GM10266 (cell line): ENCODE measurements around the gene KLRD1.

Source experiments
- DNase-seq: peaks from one replicate; pipeline ENCODE4 v3.0.0; 2012; ENCODE audit errors: extremely low spot score
- TF ChIP-seq, protein P1 (sequence below): IDR thresholded peaks from 2 replicates; pipeline ENCODE4 v1.5.1; 2012; ENCODE audit warnings: mild to moderate bottlenecking, low read depth; ENCODE audit not compliant: control insufficient read depth, insufficient read depth; ENCODE audit errors: missing control alignments

The KLRD1 gene

DNA sequence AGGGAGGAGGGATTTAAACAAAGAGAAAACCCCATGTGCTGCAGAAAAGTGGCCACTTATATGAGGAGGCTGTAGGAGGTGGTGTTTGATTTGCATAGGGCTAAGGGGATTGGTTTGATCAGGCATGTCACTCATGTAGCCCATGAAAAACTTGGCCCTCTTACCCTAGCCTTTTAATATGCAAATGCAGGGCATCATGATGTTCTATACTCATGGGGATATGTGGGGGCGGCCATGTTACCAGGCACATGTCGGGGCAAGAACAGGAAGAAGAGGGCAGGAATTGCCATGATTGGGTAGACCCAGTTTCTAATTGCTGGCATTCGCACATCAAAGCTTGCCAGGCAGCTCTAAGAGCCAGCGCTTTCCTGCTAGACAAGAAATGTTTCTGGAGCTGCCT, 53.4 kb downstream of the KLRD1 start:
- TF ChIP-seq, protein P1, sequence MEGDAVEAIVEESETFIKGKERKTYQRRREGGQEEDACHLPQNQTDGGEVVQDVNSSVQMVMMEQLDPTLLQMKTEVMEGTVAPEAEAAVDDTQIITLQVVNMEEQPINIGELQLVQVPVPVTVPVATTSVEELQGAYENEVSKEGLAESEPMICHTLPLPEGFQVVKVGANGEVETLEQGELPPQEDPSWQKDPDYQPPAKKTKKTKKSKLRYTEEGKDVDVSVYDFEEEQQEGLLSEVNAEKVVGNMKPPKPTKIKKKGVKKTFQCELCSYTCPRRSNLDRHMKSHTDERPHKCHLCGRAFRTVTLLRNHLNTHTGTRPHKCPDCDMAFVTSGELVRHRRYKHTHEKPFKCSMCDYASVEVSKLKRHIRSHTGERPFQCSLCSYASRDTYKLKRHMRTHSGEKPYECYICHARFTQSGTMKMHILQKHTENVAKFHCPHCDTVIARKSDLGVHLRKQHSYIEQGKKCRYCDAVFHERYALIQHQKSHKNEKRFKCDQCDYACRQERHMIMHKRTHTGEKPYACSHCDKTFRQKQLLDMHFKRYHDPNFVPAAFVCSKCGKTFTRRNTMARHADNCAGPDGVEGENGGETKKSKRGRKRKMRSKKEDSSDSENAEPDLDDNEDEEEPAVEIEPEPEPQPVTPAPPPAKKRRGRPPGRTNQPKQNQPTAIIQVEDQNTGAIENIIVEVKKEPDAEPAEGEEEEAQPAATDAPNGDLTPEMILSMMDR, result no peak
- DNase-seq, result no peak

- TF ChIP-seq, protein P1, result no peak
- DNase-seq, result no peak
These were observed 54.0 kb downstream of the KLRD1 start for GRCh38 chr12:10361622-10362021.

GRCh38 chr12:10362325-10362724, 54.7 kb downstream of the KLRD1 start:
- TF ChIP-seq, protein P1, result no peak
- no peak for DNase-seq

- TF ChIP-seq, protein P1, result no peak
These were observed 55.4 kb downstream of the KLRD1 start for GRCh38 chr12:10362828-10363657.

GRCh38 chr12:10363658-10363913, 55.9 kb downstream of the KLRD1 start:
- TF ChIP-seq, protein P1, result no peak
- no peak for DNase-seq

More at GRCh38 chr12:10362828-10363657, 55.4 kb downstream of the KLRD1 start:
- no peak for DNase-seq

DNA sequence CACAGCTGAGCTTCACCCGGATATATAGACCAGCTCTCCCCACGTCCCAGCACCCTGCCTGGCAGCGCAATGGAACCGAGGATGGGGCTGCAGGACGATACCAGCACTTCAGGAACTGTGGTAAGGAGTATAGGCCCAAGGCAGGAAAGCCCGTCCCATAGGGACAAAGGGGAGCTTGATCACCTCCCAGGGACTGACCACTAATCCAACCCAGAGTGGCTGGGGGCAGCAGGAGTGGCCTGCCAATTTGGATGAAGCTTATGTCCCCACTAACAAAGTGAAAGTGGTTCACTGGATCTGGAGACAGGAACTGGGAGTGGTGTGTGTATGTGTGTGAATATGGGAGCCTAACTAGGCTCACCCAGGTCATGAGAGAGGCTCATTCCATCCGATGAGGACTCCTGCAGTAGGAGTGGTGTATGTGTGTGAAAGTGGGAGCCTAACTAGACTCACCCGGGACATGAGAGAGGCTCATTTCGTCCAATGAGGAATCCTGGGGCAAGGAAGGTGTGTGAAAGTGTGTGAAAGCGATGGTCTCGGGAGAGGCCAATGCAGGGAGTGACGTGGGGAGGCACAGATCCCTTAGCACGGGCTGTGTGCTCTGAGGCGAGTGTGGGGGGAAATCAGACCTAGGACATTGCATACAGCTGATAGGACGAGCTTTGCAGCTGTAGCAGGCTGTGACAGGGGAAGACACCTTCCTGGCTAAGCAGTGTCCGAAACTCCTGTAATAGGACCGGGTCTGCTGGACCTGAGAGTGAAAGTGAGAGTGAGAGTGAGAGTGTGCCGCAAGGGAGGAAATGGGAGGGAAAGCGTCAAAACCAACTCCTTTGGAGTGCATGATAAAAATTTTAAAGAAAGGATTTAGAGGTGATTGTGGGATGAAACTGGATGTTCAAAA, 56.5 kb downstream of the KLRD1 start:
- TF ChIP-seq, protein P1, result no peak
- peak; percentile 57 for DNase-seq

- TF ChIP-seq, protein P1, result no peak
- DNase-seq, result peak; percentile 47
These were observed 57.3 kb downstream of the KLRD1 start for GRCh38 chr12:10364815-10365622.
